Medulla oblongata (tissue), 1 donor: ENCODE results near the gene COPRS.

Experiments used
- DNase-seq: peaks from one replicate; pipeline ENCODE4 v3.0.0-alpha.2; 2015; ENCODE audit errors: extremely low spot score

The COPRS gene

DNA sequence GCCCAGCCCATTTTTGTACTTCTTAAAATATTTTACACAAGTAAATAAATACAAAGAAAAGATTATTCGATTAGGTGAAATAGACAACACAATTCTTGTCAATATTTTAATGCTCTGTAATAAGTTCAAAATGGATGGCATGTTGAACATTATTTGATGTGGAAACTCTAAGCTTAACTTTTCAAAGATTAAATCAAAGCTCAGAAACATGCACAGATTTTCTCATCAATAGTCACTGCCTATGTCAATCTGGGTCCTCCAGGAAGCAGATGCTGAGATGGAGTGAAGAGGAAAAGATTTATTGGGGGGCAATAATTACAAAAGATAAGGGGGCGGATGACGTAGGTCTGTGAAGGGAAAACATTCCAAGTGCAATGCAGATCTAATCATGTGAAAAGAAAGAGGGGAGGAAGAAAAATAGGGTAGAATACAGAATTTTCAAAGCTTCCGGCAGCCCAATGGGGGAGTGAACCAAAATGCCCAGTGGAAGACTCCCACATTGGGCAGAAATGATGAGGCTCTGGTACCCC, 50.5 kb downstream of the COPRS start:
- DNase-seq, result no peak

DNA sequence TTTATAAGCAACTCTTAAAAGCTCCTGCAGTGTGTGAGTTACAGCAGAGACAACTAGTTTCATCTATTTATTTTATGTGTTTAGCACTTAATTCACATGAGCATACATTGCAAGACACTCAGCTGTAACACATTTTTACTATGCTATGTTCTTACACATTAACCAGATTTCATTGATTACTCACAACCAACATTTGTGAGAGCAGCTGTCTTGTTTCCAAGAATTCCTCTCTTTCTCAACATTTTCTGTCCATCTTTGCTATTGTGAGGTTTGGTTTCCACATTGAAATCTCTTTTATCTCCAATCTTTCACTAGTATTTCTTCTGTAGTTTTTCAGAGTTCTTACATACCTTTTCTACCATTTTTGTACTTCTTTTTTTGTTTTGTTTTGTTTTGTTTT, 51.2 kb downstream of the COPRS start:
- DNase-seq, result no peak

DNA sequence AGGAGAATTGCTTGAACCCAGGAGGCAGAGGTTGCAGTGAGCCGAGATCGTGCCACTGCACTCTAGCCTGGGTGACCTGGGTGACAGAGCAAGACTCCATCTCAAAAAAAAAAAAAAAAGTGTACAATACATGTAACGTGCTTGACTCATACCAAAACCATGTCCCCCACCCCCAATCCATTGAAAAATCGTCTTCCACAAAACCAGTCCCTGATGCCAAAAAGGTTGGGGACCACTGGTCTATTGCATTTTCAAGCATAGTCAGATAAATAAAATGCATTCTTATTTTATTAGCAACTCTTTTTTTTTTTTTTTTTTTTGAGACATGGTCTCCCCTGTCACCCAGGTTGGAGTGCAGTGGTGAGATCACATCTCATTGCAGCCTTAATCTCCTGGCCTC, 52.1 kb downstream of the COPRS start:
- no peak for DNase-seq

DNA sequence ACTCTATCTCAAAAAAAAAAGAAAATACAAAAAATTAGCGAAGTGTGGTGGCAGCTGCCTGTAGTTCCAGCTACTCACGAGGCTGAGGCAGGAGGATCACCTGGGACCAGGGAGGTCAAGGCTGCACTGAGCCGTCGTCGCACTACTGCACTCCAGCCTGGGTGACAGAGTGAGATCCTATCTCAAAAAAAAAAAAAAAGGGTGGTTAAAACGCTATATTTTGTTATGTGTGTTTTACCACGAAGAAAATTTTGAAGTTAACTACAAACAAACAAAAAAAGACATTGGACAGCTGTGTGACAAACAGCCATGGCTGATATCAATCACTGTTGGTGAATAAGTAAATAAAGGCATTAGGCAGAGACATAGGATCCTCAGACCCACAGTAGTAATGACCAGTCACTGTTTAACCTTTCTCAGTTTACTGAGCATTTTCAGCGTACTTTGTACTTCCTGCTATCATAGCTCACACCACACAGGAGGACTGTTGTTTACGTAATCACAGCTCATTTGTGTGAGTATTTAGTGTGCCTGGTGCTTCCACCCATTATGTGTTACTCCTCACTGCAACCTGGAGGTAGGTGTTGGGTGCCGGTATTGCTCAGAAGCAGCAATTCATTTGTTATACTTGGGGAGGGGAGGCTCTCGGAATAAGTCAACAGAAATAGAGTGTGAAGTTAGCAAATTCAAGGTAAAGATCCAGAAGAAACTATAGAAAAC, 55.4 kb downstream of the COPRS start:
- DNase-seq, result no peak

DNA sequence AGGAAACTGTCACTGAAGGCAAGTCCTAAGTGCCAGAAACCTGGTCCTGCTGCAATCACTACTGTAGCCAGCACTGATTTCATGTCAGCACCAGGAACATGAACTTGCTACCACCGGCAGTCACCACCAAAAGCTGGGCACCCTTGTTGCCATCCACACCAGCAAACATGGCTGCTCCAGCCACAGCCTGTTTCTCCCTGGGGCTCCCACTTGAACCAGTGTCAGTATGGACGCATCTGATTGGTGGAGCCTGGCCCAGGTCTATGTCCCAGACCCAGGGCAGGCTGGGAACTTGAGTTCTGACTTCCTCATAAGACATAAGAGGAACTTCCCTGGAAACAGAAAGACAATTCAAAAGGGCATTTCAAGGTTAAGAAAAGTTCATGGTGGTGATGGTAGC, 56.5 kb downstream of the COPRS start:
- no peak for DNase-seq
